ENCODE data around the gene ABHD11. TPM values are rescaled to one million over a fixed set of nuclear protein-coding genes. Genes with fewer than 3 reads are reported as not detected.
"Not testable (repeated sequence)": the region's sequence is repeated elsewhere in the genome, so short reads cannot be mapped to it uniquely, and the experiment has no call there.

ABHD11 gene
- total RNA-seq, 1 donor from 2014 or later, result 33.9 TPM

DNA sequence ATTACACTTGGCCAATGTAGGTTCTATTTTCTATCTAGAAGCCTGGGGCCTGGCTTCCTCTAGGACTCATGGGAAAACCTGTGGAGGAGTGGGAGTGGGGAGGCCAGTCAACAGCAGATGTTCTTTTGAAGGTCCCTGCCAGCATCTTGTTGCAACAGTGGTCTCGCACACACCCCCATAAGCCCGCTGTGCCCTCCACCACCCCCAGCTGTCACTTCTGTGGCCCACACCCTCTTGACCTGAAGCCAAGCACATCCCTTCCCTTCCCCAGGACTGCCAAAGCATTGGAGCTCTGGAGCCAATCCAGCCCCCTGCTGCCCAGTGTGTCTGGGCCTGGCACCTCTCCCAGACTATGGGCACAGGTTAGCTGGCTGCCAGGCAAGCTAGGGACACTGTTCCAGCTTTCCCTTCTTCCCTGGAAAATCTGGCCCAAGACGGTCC is 17.2 kb downstream of the ABHD11 start:
- no peaks in the 10 kb centered on the region for H3K9me3 Mint-ChIP-seq
- H3K4me1 Mint-ChIP-seq, result peaks cover 14% of the 10 kb centered on the region
- TF ChIP-seq, protein P1, sequence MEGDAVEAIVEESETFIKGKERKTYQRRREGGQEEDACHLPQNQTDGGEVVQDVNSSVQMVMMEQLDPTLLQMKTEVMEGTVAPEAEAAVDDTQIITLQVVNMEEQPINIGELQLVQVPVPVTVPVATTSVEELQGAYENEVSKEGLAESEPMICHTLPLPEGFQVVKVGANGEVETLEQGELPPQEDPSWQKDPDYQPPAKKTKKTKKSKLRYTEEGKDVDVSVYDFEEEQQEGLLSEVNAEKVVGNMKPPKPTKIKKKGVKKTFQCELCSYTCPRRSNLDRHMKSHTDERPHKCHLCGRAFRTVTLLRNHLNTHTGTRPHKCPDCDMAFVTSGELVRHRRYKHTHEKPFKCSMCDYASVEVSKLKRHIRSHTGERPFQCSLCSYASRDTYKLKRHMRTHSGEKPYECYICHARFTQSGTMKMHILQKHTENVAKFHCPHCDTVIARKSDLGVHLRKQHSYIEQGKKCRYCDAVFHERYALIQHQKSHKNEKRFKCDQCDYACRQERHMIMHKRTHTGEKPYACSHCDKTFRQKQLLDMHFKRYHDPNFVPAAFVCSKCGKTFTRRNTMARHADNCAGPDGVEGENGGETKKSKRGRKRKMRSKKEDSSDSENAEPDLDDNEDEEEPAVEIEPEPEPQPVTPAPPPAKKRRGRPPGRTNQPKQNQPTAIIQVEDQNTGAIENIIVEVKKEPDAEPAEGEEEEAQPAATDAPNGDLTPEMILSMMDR (IDR thresholded peaks at IDR 0.05; ENCODE audit: unreplicated experiment), result no peak
- H3K27ac Mint-ChIP-seq, result no peak overlapping the region
- no peak for DNase-seq (ENCODE audit: low spot score in 2 of 2, unreplicated experiment in 2 of 2)
- peak overlapping the region; percentile 72 for H3K4me3 Mint-ChIP-seq
- no peaks in the 10 kb centered on the region for H3K36me3 Mint-ChIP-seq
- peaks cover 4% of the 10 kb centered on the region for H3K27me3 Mint-ChIP-seq (ENCODE audit: low read depth)

DNA sequence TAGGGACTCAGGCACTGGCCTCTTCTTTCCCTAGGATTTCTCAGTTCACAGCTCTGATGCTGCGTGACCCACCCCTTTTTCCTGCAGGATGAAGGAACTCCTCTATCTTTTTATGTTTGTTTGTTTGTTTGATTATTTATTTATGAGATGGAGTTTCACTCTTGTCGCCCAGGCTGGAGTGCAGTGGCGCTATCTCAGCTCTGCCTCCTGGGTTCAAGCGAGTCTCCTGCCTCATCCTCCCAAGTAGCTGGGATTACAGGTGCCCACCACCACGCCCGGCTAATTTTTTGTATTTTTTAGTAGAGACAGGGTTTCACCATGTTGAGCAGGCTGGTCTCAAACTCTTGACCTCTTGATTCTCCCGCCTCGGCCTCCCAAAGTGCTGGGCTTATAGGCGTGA is 18.2 kb downstream of the ABHD11 start:
- not testable (repeated sequence) for DNase-seq (ENCODE audit: low spot score in 2 of 2, unreplicated experiment in 2 of 2); H3K27ac Mint-ChIP-seq; H3K9me3 Mint-ChIP-seq; H3K36me3 Mint-ChIP-seq; H3K27me3 Mint-ChIP-seq (ENCODE audit: low read depth)
- Mint-ChIP-seq H3K4me3 (peak overlapping the region; percentile 72), H3K4me1 (peaks cover 22% of the 10 kb centered on the region)

DNA sequence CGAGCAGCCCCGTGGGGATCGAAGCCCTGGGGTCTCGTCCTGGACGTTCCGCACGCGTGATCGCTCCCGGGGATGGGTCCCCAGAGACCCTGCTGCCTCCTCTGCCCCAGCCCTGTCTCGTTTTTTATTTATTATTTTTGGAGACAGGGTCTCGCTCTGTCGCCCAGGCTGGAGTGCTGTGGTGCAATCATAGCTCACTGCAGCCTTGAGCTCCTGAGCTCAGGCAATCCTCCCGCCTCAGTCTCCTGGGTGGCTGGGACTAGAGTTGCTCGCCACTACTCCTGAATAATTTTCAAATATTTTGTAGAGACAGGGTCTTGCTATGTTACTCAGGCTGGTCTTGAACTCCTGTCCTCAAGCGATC is 18.8 kb downstream of the ABHD11 start:
- Mint-ChIP-seq H3K4me1 (peaks cover 23% of the 10 kb centered on the region), H3K36me3 (no peaks in the 10 kb centered on the region), H3K9me3 (no peaks in the 10 kb centered on the region), H3K4me3 (peak overlapping the region; percentile 72), H3K27ac (no peak overlapping the region), H3K27me3 (ENCODE audit: low read depth) (peaks cover 4% of the 10 kb centered on the region)
- no peak for DNase-seq (ENCODE audit: low spot score in 2 of 2, unreplicated experiment in 2 of 2)
- TF ChIP-seq, protein P1 (IDR thresholded peaks at IDR 0.05; ENCODE audit: unreplicated experiment), result no peak

DNA sequence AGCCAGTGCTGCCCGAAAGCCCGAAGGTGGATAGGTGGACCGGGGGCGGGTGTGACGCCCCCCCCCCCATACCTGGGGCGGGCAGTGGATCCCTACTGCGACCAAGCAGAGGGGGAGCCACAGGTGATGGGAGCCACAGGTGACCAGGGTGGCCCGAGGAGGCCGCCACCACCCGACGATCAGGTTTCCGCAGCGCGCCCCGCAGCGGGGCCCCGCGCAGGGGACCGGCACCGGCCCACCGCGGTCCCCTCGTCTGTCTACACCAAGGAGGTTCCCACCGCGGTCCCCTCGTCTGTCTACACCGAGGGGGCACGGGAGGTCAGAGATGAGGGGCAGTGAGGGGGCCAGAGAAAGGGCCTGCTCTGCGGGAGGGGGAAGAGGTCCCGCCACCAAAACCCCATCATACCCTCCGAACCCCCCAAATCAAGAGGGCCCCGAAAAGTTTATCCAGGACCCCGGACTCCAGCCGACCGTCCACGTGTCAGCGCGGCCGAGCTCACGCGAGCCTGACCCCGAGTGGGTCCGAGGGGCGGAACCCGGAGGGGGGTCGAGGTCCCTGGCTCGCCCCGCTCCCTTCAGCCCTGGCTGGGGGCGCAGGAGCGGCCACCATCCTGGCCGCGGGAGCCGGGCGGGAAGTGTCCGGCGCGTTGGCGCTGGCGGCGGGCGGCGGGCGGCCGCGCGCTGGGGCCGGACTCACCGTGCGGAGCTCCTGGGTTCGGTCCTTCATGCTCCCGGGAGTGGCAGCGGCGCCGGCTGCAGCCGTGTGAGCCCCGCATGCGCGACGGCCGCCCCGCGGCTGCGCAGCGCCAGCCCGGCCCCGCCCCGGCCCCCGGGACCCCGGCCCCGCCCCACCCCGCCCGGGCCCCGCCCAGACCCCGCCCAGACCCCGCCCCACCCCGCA is 19.4 kb downstream of the ABHD11 start, which contains the start of gene STX1A:
Gene STX1A, minus strand, starts transcription at position 765 of the 901 bp plus-strand sequence. Its CDS starts 38 bp downstream, at position 727.
- peaks cover 23% of the 10 kb centered on the region for H3K4me1 Mint-ChIP-seq
- H3K36me3 Mint-ChIP-seq, result no peaks in the 10 kb centered on the region
- TF ChIP-seq, protein P1 (IDR thresholded peaks at IDR 0.05; ENCODE audit: unreplicated experiment), result no peak
- peak within 1 kb of the TSS; percentile 72 for H3K4me3 Mint-ChIP-seq
- H3K27me3 Mint-ChIP-seq (ENCODE audit: low read depth), result peaks cover 4% of the 10 kb centered on the region
- no peak within 1 kb of the TSS for H3K27ac Mint-ChIP-seq
- DNase-seq (ENCODE audit: low spot score in 2 of 2, unreplicated experiment in 2 of 2), result peak; percentile 56 to 77
- no peaks in the 10 kb centered on the region for H3K9me3 Mint-ChIP-seq

DNA sequence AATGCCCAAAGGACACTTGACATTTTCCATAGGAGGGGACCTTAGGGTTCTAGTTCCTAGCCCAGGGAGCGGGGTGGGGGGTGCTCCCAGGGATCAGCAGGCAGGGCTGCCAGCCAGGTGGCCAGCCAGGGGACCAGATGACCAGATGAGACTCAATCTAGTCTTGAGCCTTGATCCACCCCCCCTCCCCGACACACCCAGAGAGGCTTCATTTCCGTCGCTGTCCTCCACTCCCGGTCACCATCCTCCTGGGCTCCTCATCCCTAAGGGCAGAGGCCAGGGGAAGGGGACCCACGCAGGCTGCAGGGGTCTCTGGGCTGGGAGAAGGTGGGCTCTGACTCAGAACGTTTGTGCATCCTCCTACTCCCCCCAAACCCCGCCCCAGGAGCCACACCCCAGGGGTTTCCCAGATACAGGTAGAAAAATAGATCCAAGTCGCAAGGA is 20.1 kb downstream of the ABHD11 start:
- Mint-ChIP-seq H3K27ac (no peak overlapping the region), H3K9me3 (no peaks in the 10 kb centered on the region), H3K36me3 (no peaks in the 10 kb centered on the region), H3K4me3 (peak overlapping the region; percentile 65), H3K4me1 (peaks cover 23% of the 10 kb centered on the region), H3K27me3 (ENCODE audit: low read depth) (peaks cover 4% of the 10 kb centered on the region)
- DNase-seq (ENCODE audit: low spot score in 2 of 2, unreplicated experiment in 2 of 2), result no peak
- TF ChIP-seq, protein P1 (IDR thresholded peaks at IDR 0.05; ENCODE audit: unreplicated experiment), result no peak

DNA sequence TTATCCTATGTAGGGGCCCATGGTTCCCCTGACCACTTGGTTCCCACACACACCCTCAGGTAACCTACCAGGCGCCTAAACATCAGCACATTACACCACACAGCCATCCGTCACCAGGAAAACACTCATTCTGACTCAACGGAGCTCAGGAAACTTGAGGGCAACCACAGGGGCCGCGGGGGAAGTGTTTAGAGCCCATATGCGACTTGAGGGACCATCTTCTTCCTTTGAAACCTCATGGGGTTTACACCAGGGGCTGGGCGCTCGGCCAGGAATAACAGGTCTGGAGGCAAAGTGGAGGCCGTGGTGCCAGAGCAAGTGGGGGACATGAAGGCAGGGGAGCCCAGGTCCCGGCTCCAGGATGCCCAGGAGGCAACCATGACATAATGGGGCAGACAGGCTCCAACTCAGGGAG is 20.6 kb downstream of the ABHD11 start:
- H3K27me3 Mint-ChIP-seq (ENCODE audit: low read depth), result peaks cover 4% of the 10 kb centered on the region
- peaks cover 23% of the 10 kb centered on the region for H3K4me1 Mint-ChIP-seq
- no peak for DNase-seq (ENCODE audit: low spot score in 2 of 2, unreplicated experiment in 2 of 2)
- H3K9me3 Mint-ChIP-seq, result no peaks in the 10 kb centered on the region
- H3K4me3 Mint-ChIP-seq, result peak overlapping the region; percentile 65
- no peak overlapping the region for H3K27ac Mint-ChIP-seq
- TF ChIP-seq, protein P1 (IDR thresholded peaks at IDR 0.05; ENCODE audit: unreplicated experiment), result no peak
- peaks cover 3% of the 10 kb centered on the region for H3K36me3 Mint-ChIP-seq

Measured in mesothelial cell of epicardium (in vitro differentiated cells).